Measurements from ENCODE around the gene IGSF6. TPM values are rescaled to one million over a fixed set of nuclear protein-coding genes. Genes with fewer than 3 reads are reported as not detected.

IGSF6 gene
- total RNA-seq, 1 experiment from 2014 or later = 0.36 TPM

GRCh38 chr16:21602785-21603184 is 49.6 kb downstream of the IGSF6 start:
- Histone ChIP-seq H3F3A (ENCODE audit: low read length, unreplicated experiment) (no peaks in the 10 kb centered on the region), H3K79me2 (ENCODE audit: low read length) (peaks cover 80% of the 10 kb centered on the region), H3K9me3 (ENCODE audit: low read length) (no peaks in the 10 kb centered on the region), H2AFZ (ENCODE audit: low read length) (no peak overlapping the region), H3K9ac (ENCODE audit: low read length) (no peak overlapping the region), H3K27ac (ENCODE audit: low read length) (no peak overlapping the region), H4K20me1 (ENCODE audit: low read length) (peaks cover 17% of the 10 kb centered on the region), H3K4me3 (ENCODE audit: low read length) (no peak overlapping the region), H3K4me2 (ENCODE audit: low read length) (no peak overlapping the region), H3K4me1 (ENCODE audit: insufficient read depth, low read length) (peaks cover 21% of the 10 kb centered on the region), H3K27me3 (ENCODE audit: low read length) (no peaks in the 10 kb centered on the region), H3K9me2 (replicated peaks; ENCODE audit: low read length) (no peaks in the 10 kb centered on the region), H3K36me3 (ENCODE audit: low read depth, low read length) (no peaks in the 10 kb centered on the region)
- intact Hi-C loops (cut with micrococcal nuclease) = no loop called here
- POLR2A ChIA-PET (ENCODE audit: unreplicated experiment) = interaction anchor here (0.6 kb wide), 1 partner anchor 9 kb away, joined by 5 read pairs; no protein-coding TSS in a partner anchor
- BruUV-seq (replicated peaks) = no TSS peak
- TF ChIP-seq EZH2 (IDR thresholded peaks at IDR 0.05; ENCODE audit: low read length, unreplicated experiment) = no peak
- no peak for TF ChIP-seq CTCF (conservative IDR thresholded peaks at IDR 0.05; ENCODE audit: low read depth, low read length)
- TF ChIP-seq EZH2phosphoT487 (IDR thresholded peaks at IDR 0.05; ENCODE audit: borderline replicate concordance, low read length) = no peak
- DNase-seq (no peak), ATAC-seq (no peak)
- CTCF ChIA-PET = no interaction called here

- Histone ChIP-seq H3K9ac (ENCODE audit: low read length) (peak overlapping the region; percentile 91), H3K4me1 (ENCODE audit: insufficient read depth, low read length) (peaks cover 8% of the 10 kb centered on the region), H3K9me2 (replicated peaks; ENCODE audit: low read length) (no peaks in the 10 kb centered on the region), H2AFZ (ENCODE audit: low read length) (peak overlapping the region; percentile 60), H4K20me1 (ENCODE audit: low read length) (peaks cover 11% of the 10 kb centered on the region), H3K36me3 (ENCODE audit: low read depth, low read length) (no peaks in the 10 kb centered on the region), H3K9me3 (ENCODE audit: low read length) (no peaks in the 10 kb centered on the region), H3F3A (ENCODE audit: low read length, unreplicated experiment) (no peaks in the 10 kb centered on the region), H3K4me3 (ENCODE audit: low read length) (peak overlapping the region; percentile 94), H3K27ac (ENCODE audit: low read length) (peak overlapping the region; percentile 74), H3K79me2 (ENCODE audit: low read length) (peaks cover 54% of the 10 kb centered on the region), H3K27me3 (ENCODE audit: low read length) (no peaks in the 10 kb centered on the region), H3K4me2 (ENCODE audit: low read length) (peak overlapping the region; percentile 86)
- DNase-seq = peak; percentile 34
- TF ChIP-seq EZH2phosphoT487 (IDR thresholded peaks at IDR 0.05; ENCODE audit: borderline replicate concordance, low read length) (no peak), CTCF (conservative IDR thresholded peaks at IDR 0.05; ENCODE audit: low read depth, low read length) (no peak), EZH2 (IDR thresholded peaks at IDR 0.05; ENCODE audit: low read length, unreplicated experiment) (no peak)
- ChIA-PET CTCF (no interaction called here), POLR2A (ENCODE audit: unreplicated experiment) (interaction anchor here (0.6 to 1.0 kb wide), 3 partner anchors 10 to 11 kb away, joined by 7 to 9 read pairs (median 9); no protein-coding TSS in a partner anchor)
- peak; percentile 9 for ATAC-seq
- intact Hi-C loops (cut with micrococcal nuclease) = no loop called here
- BruUV-seq (replicated peaks) = TSS peak; percentile 48
Observed at GRCh38 chr16:21600031-21600773, 52.2 kb downstream of the IGSF6 start.
